Upper lobe of left lung (tissue), 6 donors: ENCODE measurements around the gene TSPAN17. TPM values are rescaled to one million over a fixed set of nuclear protein-coding genes. Genes with fewer than 3 reads are reported as not detected.

Experiments
- ATAC-seq, 2 donors: fragments of 200-7000 bp; cut with Tn5 transposase; one replicate each; pipeline ENCODE4 v1.9.1; 2022; ENCODE audit warnings: mild to moderate bottlenecking in 2 of 2, moderate library complexity in 2 of 2; ENCODE audit not compliant: low FRiP score in 2 of 2
- DNase-seq, 2 donors: peaks; one replicate each; pipeline ENCODE4 v3.0.0-alpha.2; 2019 to 2020
- H3K27ac ChIP-seq, 4 donors: fragments of 200-600 bp; sonication (generic); one replicate each; pipeline ENCODE4 v1.5.1; 2016 to 2019
- H3K27me3 ChIP-seq, 4 donors: fragments of 200-600 bp; sonication (generic); one replicate each; pipeline ENCODE4 v1.5.1; 2017 to 2019
- H3K36me3 ChIP-seq, 4 donors: fragments of 200-600 bp; sonication (generic); one replicate each; pipeline ENCODE4 v1.5.1; 2016 to 2019
- H3K4me1 ChIP-seq, 4 donors: fragments of 200-600 bp; sonication (generic); one replicate each; pipeline ENCODE4 v1.5.1; 2018 to 2019
- H3K4me3 ChIP-seq, 4 donors: fragments of 200-600 bp; sonication (generic); one replicate each; pipeline ENCODE4 v1.5.1; 2017 to 2019; ENCODE audit warnings: mild to moderate bottlenecking in 2 of 4, moderate library complexity in 1 of 4
- H3K9me3 ChIP-seq, 4 donors: fragments of 200-600 bp; sonication (generic); one replicate each; pipeline ENCODE4 v1.5.1; 2018 to 2019
- CTCF ChIP-seq, 6 experiments: fragments of 450-650 bp in 4 of 6; fragments of 200-600 bp in 2 of 6; sonication (generic) in 2 of 6; IDR thresholded peaks; one replicate each; pipeline ENCODE4 v1.5.1; 2016 to 2019; ENCODE audit warnings: antibody characterized with exemption in 6 of 6
- EP300 ChIP-seq, 4 donors: sonication (generic); formaldehyde crosslinking; IDR thresholded peaks; one replicate each; pipeline ENCODE4 v1.5.1; 2017; ENCODE audit warnings: antibody characterized with exemption in 4 of 4, control low read depth in 2 of 4
- POLR2A ChIP-seq, 4 donors: fragments of 450-650 bp; IDR thresholded peaks; one replicate each; pipeline ENCODE4 v1.5.1; 2016 to 2017; ENCODE audit warnings: antibody characterized with exemption in 4 of 4, mild to moderate bottlenecking in 2 of 4
- POLR2AphosphoS5 ChIP-seq, 2 donors: sonication (generic); formaldehyde crosslinking; IDR thresholded peaks; one replicate each; pipeline ENCODE4 v1.5.1; 2017; ENCODE audit warnings: antibody characterized with exemption in 2 of 2
- WGBS, 2 donors: methylation state at CpG; one replicate each; pipeline ENCODE4 v1.1.5; 2017 to 2018; 5-methylcytosine and 5-hydroxymethylcytosine counted together
- total RNA-seq, 6 donors: library from RNA; depleted of rRNA in 4 of 6; stranded (reverse); fragments of >200 nt in 4 of 6; gene quantifications; one replicate each; pipeline versions ENCODE4 v1.1.0 to v1.2.1, GENCODE V29; 2016 to 2021
- donor health status: DM: no; HTN: no; CAD: no; lungs with moderate emphysema.
- donor health status: DM: no; HTN: yes; CAD: no; lungs with severe emphysema.

TSPAN17 gene
- total RNA-seq, 6 donors from 2014 or later: 20.1 to 36.8 (median 25.6) TPM

DNA sequence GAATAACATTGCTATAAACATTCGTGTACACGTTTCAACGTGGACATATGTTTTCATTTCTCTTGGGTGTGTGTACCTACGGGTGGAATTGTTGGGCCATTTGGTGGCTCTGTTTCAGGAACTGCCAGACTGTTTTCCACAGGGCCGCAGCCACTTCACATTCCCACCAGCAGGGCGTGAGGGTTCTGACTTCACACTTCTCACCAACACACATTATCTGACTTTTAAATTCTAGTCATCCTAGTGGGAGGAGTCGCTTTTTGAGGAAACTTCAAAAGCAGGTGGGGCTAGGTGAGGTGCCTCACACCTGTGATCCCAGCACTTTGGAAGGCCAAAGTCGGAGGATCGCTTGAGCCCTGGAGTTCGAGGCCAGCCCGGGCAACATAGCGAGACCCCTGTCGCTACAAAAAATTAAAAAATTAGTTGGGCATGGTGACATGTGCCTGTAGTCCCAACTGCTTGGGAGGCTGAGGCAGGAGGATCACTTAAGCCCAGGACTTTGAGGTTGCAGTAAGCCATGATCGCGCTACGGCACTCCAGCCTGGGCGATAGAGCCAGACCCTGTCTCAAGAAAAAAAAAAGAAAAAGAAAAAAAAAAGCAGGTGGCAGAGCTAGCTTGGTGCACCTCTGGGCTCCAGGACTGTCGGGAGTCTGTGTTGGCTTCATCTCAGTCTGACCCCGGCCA is 28.5 kb downstream of the TSPAN17 start:
- TF ChIP-seq EP300 (IDR thresholded peaks at IDR 0.05) (no peak), CTCF (IDR thresholded peaks at IDR 0.05) (peak in 2 of 6 experiments; percentile 19 to 34), POLR2AphosphoS5 (IDR thresholded peaks at IDR 0.05) (no peak), POLR2A (IDR thresholded peaks at IDR 0.05) (no peak)
- H3K36me3 ChIP-seq: no peaks in the 10 kb centered on the region
- no peaks in the 10 kb centered on the region for H3K9me3 ChIP-seq
- ATAC-seq (no peak), DNase-seq (no peak)
- H3K27ac ChIP-seq: no peak overlapping the region
- H3K27me3 ChIP-seq: peaks cover 0 to 13% (median 6%) of the 10 kb centered on the region in 4 donors
- 61 to 70% methylated on average over 19 of the region's 19 CpGs for WGBS, 2 donors
- peaks cover 0 to 9% (median 0%) of the 10 kb centered on the region in 4 donors for H3K4me1 ChIP-seq
- H3K4me3 ChIP-seq: no peak overlapping the region

GRCh38 chr5:176676361-176676824 is 29.1 kb downstream of the TSPAN17 start:
- 36 to 41% methylated on average over 6 to 10 of the region's 10 CpGs for WGBS, 2 donors
- no peak for DNase-seq
- H3K27ac ChIP-seq: no peak overlapping the region
- no peaks in the 10 kb centered on the region for H3K36me3 ChIP-seq
- no peaks in the 10 kb centered on the region for H3K9me3 ChIP-seq
- no peak for ATAC-seq
- H3K4me1 ChIP-seq: peaks cover 0 to 9% (median 0%) of the 10 kb centered on the region in 4 donors
- H3K4me3 ChIP-seq: no peak overlapping the region
- TF ChIP-seq EP300 (IDR thresholded peaks at IDR 0.05) (no peak), CTCF (IDR thresholded peaks at IDR 0.05) (no peak), POLR2AphosphoS5 (IDR thresholded peaks at IDR 0.05) (no peak), POLR2A (IDR thresholded peaks at IDR 0.05) (no peak)
- peaks cover 0 to 13% (median 6%) of the 10 kb centered on the region in 4 donors for H3K27me3 ChIP-seq

GRCh38 chr5:176677209-176677939 is 30.1 kb downstream of the TSPAN17 start:
- peaks cover 0 to 9% (median 0%) of the 10 kb centered on the region in 4 donors for H3K4me1 ChIP-seq
- ATAC-seq: no peak
- H3K27me3 ChIP-seq: peaks cover 0 to 13% (median 6%) of the 10 kb centered on the region in 4 donors
- no peak overlapping the region for H3K27ac ChIP-seq
- no peak for TF ChIP-seq POLR2A (IDR thresholded peaks at IDR 0.05)
- TF ChIP-seq EP300 (IDR thresholded peaks at IDR 0.05): no peak
- no peak for TF ChIP-seq CTCF (IDR thresholded peaks at IDR 0.05)
- TF ChIP-seq POLR2AphosphoS5 (IDR thresholded peaks at IDR 0.05): no peak
- H3K36me3 ChIP-seq: no peaks in the 10 kb centered on the region
- H3K4me3 ChIP-seq: no peak overlapping the region
- no peak for DNase-seq
- no peaks in the 10 kb centered on the region for H3K9me3 ChIP-seq
- WGBS, 2 donors: 76 to 85% methylated on average over 12 of the region's 12 CpGs

DNA sequence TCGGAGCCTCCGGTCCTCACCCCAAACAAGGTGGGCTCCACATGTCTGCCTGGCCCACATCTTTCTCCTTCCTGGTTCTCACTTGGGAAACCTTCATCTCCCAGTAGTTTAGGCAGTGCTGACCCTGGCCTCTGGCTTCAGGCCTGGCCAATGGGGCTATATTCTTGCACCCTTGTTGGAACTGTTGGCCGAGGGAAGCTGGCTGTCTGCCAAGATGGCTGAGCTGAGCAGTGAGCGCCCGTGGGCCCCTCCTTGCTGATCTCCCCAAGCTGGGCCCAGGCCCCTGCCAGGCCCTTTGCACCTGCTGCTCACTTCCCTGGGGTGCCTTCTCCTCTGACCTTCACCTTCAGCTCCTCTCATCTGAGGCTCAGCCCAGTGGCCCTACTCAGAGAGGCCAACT is 31.3 kb downstream of the TSPAN17 start:
- TF ChIP-seq EP300 (IDR thresholded peaks at IDR 0.05) (no peak), POLR2A (IDR thresholded peaks at IDR 0.05) (no peak), CTCF (IDR thresholded peaks at IDR 0.05) (no peak), POLR2AphosphoS5 (IDR thresholded peaks at IDR 0.05) (no peak)
- DNase-seq (no peak), ATAC-seq (no peak)
- 73 to 89% methylated on average over 2 to 5 of the region's 5 CpGs for WGBS, 2 donors
- H3K27ac ChIP-seq: no peak overlapping the region
- H3K27me3 ChIP-seq: peaks cover 0 to 13% (median 6%) of the 10 kb centered on the region in 4 donors
- no peak overlapping the region for H3K4me3 ChIP-seq
- no peaks in the 10 kb centered on the region for H3K36me3 ChIP-seq
- peaks cover 0 to 9% (median 0%) of the 10 kb centered on the region in 4 donors for H3K4me1 ChIP-seq
- no peaks in the 10 kb centered on the region for H3K9me3 ChIP-seq
